Stimulated activated CD4-positive, alpha-beta T cell treated with anti-CD3 and anti-CD28 coated beads, Interleukin-4, amount 100 ng/mL, for 24 hours (primary cell): ENCODE results near the gene SLC39A5.
A peak's percentile ranks its signal among the peaks of the same experiment; 100 is the strongest.

Experiments used
- DNase-seq: peaks from one replicate; pipeline ENCODE4 v3.0.0-alpha.2; 2020

SLC39A5 gene

DNA sequence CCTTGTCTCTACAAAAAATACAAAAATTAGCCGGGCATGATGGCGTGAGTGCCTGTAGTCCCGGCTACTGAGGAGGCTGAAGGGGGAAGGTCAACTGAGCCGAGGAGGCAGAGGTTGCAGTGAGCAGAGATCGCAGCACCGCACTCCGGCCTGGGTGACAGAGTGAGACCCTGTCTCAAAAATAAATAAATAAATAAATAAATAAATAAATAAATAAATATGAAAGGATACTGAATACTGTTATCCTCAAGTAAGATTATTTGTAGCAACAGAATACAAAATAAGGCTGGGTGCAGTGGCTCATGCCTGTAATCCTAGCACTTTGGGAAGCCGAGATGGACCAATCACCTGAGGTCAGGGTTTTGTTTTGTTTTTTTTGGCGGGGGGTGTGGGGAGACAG, 10.0 kb upstream of the SLC39A5 start:
- DNase-seq: no peak

- no peak for DNase-seq
Measured at GRCh38 chr12:56220611-56221231, 9.1 kb upstream of the SLC39A5 start.

DNA sequence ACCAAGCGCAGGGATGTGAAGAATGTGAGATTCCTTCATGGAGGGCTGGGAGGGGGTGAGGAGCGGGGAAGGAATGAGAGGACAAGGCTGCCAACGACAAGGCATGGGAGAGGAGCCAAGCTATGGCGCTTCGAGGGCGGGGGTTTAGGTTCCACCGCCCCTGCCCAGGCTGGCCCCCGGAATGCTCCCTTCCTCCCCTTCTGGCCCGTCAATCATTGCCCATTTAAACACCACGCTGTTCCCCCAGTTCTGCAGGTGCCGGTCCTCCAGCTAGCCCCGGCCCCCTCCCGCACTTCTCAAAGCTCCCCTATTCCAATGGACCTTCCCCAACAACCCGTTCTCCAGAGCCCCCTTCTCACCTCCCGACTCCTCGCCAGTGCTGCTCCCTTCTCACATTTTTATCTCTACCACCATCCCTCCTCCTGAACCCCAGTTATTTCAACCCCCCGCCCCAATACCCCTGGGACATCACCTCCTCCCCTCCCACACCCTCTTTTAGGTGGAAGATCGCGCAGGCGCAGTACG, 8.6 kb upstream of the SLC39A5 start:
- no peak for DNase-seq

- DNase-seq: peak; percentile 94
Measured at GRCh38 chr12:56221757-56222530, 7.9 kb upstream of the SLC39A5 start, which contains the start of gene RNF41. Gene RNF41 (minus strand): TSS chr12:56221922. CDS start chr12:56214047, 7,875 bp downstream.

GRCh38 chr12:56222531-56222895, 7.3 kb upstream of the SLC39A5 start:
- DNase-seq: no peak

DNA sequence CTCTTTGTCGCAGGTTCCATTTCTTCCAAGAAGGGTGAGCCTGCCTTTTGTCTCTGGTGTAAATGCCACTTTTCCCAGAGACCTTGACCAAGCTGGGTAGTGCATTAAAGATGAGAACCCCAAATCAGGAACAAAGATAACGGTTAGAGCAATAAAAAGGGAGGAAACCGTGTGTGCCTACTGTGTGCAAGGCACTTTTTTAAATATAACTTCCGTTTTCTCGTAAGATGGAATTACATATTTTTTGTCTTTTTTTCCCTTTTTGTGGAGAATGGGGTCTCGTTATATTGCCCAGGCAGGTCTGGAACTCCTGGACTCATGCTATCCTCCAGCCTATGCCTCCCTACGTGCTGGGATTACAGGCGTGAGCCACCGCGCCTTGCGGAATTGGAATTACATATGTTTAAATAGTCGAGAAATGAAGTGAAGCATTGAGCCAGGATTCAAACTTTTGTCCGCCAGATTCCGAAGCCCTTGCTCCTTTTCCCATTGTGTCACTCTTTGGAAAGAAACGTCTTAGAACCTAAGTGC, 6.2 kb upstream of the SLC39A5 start:
- DNase-seq: no peak

DNA sequence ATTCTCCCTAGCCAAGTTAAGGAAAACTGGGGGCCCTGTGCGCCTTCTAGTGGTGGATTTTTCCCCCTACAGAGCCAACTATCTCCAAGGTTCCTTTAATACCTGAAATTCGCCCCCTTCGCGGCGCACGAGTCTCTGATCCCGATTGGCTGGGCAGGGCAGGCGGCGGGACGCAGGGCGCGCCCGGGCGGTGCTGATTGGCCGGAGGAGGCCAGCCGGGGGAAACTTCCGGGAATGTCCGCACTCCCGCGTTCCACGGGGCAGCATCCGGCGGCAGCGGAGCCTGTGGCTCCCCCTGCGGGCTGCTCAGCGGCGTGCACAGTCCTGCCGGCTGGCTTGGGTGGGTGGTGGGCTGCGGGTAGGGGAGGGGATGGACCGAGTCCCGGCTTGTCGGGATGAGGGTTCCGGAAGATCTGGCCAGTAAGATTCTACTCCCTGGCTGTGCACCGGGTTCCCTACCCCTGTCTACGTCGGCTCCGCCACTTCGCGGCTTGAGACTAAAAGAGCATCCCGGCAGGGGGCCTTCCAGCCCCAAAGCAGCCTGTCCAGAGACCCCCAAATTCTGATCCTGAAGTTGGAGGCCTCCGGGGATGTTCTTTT, 5.6 kb upstream of the SLC39A5 start, which contains the start of gene NABP2:
Gene NABP2 (plus strand): TSS at position 241 of the 600 bp plus-strand sequence. CDS start 515 bp downstream, outside the sequence.
- peak; percentile 97 for DNase-seq

GRCh38 chr12:56224954-56225353, 4.9 kb upstream of the SLC39A5 start:
- no peak for DNase-seq

DNA sequence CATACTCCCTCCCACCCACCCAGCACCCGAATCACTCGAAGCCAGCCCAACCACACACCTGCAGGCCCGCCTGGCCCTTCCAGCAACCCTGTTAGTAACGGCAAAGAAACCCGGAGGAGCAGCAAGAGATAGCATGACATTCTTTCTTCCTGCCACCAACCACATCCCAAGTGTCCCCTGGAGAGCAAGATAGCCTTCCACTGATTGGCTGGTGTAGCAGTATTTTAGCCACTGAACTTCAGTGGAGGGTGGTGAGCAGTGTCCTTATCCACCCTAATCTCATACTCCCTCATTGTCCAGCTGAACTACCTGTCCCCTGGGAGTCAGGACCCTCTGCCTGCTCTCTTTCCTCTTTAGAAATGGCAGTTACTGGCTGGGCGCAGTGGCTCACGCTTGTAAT, 769 bp upstream of the SLC39A5 start:
- DNase-seq: no peak

DNA sequence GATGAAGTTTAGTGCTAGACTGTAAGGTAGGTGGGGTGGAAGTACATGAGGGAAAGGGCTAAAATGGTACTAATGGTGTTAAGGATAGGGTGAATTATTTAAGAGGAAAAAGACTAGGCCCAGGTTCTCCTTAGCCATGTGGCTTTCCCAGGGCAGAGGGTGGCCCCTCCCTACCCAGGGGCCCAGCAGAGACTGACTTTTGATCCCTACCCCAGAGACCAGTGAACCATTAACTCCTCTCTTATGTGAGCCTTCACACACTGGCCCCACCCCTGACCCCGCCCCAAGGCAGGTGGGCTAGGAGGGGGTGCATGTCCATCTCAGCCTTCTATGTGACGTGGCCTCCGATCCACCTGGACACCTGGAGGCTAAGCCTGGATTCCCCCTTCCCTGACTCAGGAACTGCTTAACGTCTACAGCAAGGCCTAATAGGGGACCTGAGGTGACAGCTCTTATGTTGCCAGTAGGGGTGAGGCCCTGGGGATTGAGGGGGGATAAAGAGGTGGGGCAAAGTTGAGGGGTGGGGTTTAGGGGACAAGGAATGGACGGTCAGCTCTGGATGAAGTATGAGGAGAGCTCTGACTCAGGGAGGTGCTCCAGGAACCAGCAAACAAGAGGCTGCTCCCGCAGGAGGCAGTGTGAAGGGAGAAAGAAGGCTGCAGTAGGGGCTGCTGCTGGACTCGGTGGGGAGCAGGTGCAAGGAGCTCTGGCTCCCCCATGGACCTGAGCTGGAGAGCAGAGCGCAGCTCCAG, 757 bp downstream of the SLC39A5 start:
- DNase-seq: no peak

- DNase-seq: no peak
Measured at GRCh38 chr12:56231184-56231582, 1.3 kb downstream of the SLC39A5 start.

GRCh38 chr12:56234746-56235436, 5.0 kb downstream of the SLC39A5 start:
- no peak for DNase-seq

DNA sequence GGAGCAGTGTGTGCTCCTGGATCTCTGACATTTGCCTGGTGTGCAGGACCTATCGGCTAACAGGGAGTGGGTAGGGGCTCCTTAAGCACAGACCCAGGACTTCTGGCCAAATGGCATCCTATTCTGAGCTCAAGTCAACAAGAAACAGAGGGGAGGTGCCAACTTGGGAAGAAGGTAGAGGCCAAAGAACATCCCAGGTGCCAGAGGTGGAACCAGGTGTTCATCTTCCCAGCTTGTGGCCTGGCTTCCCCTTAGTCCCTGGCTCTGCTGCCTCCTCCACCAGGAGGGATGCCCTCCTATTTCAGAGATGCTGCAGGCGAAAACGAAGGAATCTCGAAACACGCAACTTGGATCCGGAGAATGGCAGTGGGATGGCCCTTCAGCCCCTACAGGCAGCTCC, 6.2 kb downstream of the SLC39A5 start:
- no peak for DNase-seq

- no peak for DNase-seq
Measured at GRCh38 chr12:56236985-56237384, 7.1 kb downstream of the SLC39A5 start.

DNA sequence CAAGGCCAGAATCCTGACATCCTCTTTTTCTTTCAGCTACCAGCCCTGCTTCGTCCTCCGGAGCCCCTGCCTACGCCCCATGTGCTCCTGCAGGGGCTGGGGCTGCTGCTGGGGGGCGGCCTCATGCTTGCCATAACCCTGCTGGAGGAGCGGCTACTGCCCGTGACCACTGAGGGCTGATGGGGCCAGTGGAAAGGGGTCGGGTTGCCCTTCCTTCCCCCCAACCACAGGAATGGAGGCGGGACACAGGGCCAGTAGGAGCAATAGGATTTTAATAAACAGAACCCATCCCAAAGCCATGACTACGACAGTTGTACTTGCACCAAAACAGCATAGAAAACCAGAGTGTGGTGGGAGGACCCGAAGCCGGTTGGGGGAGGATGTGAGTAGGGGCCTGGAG, 7.7 kb downstream of the SLC39A5 start:
- no peak for DNase-seq

GRCh38 chr12:56241424-56242303, 11.8 kb downstream of the SLC39A5 start:
- no peak for DNase-seq

DNA sequence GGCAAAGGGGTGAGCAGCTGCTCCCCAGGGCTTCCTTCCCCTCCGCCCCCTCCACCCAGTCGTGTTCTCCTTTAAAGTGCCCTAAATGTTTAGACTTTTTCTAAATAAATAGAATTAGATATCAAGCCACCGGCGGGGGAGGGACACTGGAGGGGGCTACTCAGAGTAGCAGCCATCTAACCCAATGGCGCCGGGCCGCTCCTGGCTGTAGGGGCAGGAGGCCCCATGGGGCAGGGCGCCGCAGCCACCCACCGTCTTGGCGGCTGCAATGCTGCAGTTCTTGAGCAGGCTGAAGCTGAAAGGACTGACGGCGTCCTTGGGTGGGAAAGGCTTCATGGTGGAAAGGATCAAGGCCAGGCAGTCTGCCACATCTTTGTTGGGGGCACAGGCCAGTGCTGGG, 13.1 kb downstream of the SLC39A5 start:
- no peak for DNase-seq

- no peak for DNase-seq
Measured at GRCh38 chr12:56243731-56244181, 13.9 kb downstream of the SLC39A5 start.

- no peak for DNase-seq
Measured at GRCh38 chr12:56244494-56244893, 14.6 kb downstream of the SLC39A5 start.

GRCh38 chr12:56247923-56248322, 18.1 kb downstream of the SLC39A5 start:
- no peak for DNase-seq

DNA sequence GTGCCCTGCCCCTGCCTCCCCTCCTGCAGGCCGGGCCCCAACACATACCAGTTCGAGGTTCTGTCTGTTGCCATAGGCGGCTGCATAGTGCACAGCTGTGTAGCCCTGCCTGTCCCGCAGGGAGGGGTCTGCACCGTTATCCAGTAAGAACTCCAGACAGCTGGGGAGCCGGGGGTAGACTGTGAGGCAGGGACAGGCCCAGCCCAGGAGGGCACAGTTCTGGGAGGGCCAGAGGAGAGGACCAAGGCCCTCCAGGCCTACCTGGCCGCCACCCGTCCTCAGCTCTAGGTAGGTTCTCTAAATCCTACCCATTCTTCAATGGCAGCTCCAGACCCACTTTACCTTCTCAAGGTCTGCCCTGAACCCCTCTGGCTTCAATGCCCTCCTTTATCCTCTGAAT, 18.9 kb downstream of the SLC39A5 start:
- no peak for DNase-seq
